Hematopoietic multipotent progenitor cell (in vitro differentiated cells): ENCODE results near the gene RCAN3. TPM values are rescaled to one million over a fixed set of nuclear protein-coding genes. Genes with fewer than 3 reads are reported as not detected.
A peak's percentile ranks its signal among the peaks of the same experiment; 100 is the strongest.
"Not testable (repeated sequence)": the region's sequence is repeated elsewhere in the genome, so short reads cannot be mapped to it uniquely, and the experiment has no call there.

Experiments
- DNase-seq, 3 donors: peaks; one replicate each; pipeline ENCODE4 v3.0.0-alpha.2; 2011 to 2015; ENCODE audit warnings: low read depth in 2 of 3, low spot score in 2 of 3
- total RNA-seq: library from RNA; depleted of rRNA; stranded (reverse); fragments of >200 nt; gene quantifications from one replicate; pipeline ENCODE4 v1.2.3, GENCODE V29; 2012

The RCAN3 gene
- total RNA-seq, 1 donor, result 11.6 TPM

DNA sequence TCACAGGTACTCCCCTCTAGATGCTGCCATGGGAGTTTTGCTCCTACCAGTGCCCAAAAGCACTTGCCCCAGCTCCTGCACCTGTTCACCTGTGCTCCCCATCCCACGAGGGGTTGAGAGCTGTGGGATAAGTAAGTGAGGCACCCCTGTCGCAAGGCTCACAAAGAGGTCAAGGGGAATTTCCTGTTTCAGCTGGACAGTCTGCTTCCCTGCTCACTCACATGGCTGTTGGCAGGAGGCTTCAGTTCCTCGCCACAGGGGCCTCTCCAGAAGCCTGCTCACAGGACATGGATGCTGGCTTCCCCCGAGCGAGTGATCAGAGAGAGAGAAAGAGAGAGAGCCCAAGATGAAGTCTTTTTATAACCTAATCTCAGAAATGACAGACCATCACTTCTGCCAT, 44.6 kb downstream of the RCAN3 start:
- DNase-seq, result no peak

DNA sequence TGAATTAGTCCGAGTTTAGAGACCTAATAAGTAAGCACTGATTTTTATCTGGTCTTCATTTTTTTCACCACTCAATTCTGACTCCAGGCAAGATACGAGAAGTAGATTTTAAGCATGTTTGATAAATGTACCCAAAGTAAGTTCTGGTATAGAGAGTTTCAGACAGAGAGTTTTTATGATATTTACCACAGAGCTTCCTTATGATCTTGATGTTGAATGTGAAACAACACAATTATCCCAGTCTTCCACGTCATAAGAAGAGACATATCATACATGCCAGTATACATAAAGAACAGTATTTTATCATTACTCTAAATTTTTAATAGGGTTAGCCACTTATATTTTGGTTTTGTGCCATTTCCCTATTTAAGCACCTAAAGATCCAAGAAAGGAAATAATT, 45.4 kb downstream of the RCAN3 start:
- no peak for DNase-seq

DNA sequence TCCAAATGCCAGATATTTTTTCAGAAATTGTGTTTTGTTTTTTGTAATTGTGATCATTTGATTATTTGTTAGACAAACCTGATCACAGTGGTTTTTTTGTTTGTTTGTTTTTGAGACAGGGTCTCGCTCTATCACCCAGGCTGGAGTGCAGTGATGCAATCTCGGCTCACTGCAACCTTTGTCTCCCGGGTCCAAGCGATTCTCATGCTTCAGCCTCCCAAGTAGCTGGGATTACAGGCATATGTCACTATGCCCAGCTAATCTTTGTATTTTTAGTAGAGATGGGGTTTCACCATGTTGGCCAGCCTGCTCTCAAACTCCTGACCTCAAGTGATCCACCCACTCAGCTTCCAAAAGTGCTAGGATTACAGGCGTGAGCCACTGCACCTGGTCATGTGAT, 46.6 kb downstream of the RCAN3 start:
- not testable (repeated sequence) for DNase-seq

DNA sequence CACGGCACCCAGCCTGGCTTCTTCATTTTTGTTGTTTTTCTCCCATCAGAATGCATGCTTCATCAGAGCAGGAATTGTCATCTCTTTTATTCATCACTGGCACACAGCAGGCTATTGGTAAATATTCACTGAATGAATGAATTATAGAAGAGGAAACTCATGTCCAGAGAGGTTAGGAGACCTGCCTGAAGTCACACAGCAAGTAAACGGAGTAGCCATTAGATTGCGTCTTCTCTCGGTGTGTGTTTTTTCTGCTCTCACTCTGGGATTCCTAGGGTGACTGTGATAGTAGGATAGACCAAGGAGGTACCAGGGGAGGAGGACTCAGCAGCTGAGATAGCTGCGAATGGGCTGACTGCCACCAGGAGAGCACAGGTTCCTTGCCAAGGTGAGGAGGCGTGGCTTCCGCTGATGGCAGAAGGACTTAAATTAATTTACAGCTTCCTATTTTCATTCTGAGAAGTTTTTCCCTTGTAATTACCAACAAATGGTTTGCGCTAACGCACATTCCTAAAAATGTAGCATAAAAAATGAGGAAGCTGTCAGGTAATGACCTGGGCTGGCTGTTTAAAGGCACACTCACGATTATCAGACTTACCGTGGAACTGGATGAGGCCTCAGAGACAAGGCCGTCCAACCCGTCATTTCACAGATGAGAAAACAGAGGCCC, 48.8 kb downstream of the RCAN3 start:
- peak in 1 of 3 donors; percentile 25 for DNase-seq

DNA sequence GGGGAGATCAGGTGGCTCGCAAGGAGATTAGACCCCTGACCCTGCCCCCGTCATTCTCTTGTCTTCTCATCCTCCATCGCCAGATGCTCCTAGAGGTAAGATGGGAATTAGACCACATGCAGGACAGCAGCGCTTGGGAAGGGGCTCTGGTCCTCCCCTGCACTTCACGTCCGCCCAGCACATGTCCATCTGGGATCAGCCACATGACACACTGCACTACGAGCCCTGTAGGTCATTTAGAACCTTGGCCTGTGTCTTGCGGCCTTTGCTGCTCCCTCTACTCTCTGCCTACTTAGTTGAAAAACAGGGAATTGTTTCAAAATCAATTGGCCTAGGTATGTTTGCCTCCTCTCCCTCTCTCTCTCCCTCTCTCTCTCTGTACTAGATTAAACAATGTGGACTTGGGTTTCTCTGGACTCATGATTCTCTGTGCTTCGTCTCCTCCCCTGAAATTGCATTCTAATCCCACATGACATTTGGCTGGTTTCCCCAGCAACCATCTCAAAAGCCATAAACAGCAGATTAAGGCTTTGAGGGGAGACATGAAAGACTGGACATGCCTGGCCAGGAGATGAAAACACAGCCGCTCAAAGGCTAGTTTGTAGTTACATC, 49.4 kb downstream of the RCAN3 start:
- no peak for DNase-seq

DNA sequence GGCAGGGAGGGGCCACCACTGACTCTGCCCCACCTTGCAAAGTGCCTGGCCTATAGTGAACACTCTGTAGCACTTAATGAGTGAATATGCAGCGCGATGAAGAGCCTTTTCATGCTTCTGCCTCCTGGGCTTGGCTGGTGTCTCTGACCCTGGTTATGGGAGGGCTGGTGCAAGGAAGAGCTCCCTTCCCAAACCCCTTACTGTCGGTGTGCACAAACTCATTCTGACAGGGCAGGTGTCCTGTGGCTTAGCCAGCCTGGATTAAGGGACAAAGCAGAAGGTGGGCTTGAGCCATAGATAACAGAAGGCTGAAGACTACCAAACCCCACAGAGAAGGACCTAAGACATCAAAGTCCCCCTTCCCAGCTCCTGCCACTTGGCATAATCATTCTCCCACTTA, 51.3 kb downstream of the RCAN3 start:
- no peak for DNase-seq

DNA sequence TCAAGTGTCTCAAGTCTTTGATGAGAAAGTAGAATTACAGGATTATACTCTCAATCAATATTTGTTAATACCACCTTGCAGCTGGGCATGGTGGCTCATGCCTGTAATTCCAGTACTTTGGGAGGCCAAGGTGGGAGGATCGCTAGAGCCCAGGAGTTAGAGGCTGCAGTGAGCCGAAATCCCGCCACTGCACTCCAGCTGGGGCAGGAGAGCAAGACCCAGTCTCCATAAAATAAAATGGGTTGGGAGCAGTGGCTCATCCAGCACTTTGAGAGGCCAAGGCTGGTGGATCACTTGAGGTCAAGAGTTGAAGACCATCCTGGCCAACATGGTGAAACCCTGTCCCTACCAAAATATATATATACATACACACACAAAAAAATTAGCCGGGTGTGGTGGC, 52.1 kb downstream of the RCAN3 start:
- no peak for DNase-seq

DNA sequence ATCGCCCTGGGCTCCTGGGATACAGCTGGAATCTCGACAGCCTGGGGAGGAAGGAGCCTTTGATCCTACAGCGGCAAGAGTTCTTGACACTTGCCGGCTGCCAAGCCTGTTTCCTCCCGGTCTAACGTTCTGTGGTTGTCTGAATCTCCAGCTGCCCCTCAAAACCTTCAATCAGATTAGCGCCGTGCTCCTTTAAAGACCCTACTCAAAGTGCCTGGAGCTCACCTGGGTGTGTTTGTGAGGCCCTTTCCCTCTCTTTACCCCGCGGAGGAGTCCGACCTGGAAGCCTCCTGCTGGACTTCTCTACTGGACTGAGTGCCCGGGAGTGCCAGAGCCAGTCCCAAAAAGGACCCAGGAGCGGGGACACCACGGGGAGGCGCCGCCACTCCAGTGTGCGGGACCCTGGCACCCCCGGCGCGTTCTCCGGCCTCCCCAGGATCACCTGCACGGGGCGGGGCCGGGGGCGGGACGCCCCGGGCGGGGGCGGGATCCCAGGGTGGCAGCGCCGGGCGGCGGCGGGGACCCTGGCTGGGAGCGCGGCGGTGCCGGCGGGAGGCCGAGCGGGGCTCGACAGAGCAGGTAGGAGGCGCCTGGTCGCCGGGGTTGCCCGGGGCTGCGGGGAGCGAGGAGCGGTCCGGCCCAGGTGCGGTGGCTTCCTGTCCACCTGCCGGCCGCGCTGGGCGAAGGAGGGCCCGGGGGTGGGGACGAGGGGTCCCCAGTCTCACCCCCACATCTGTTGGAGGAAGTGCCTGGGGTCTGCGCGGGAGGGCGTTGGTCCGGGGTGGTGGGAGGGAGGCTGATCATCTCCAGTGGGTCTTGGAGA, 53.2 kb downstream of the RCAN3 start, which contains the start of gene NCMAP:
Gene NCMAP, plus strand, starts transcription at position 497 of the 823 bp plus-strand sequence. CDS start 39,344 bp downstream, outside the sequence.
- DNase-seq, result peak in 1 of 3 donors; percentile 40

DNA sequence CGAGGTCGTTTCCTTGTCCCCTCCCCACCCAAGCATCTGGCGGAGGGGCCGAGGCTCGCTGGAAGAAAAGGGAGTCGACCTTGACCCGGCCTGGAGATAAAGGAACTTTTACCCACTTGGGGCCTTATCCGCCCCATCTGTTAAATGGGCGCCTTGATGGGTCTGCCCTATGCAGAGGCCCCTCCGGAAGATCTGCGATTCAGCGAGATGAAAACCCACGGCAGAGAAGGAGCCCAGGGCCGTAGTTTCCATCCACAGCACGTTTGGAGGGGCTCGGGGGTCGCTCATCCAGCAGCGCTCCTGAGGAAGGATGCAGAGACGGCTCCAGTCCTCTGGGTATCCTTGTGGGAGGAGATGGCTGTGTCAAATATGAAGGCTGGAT, 53.8 kb downstream of the RCAN3 start:
- DNase-seq, result no peak

DNA sequence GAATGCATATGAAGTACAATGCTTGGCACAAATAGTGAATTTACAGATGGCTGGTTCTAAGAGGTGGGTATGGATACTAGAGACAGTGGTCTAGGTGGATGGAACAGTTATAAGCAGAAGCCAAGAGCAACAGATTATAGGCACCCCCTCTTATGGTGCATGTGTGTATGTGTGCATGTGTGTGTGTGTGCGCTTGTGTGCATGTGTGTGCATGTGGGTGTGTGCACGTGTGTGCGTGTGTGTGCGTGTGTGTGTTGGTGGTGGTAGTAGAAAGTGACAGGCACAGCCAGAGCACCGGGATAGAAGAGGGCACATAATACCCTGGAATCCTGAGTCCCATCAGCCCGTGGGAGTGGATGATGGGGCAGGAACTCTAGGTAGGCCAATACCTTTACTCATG, 54.6 kb downstream of the RCAN3 start:
- DNase-seq, result no peak

DNA sequence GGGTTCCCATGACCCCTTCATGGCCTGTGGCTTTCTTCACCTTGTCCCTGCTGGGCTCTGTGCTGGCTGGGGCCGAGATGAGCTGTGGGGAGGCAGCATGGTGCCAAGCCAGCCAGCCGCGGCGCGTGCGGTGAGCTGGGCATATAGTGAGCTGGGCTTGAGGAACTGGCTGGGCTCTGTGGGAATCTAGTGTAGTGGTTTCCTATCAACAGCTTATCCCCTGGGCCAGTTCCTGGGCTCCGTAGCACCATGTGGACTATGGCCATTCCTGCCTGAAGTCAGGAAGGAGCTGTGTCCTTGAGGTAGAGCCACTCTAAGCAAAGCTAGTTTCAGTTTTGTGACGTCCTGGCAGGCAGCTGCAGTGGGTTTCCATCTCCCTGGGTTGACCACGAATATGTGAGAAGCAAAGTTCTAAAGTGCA, 55.1 kb downstream of the RCAN3 start:
- DNase-seq, result peak in 1 of 3 donors; percentile 19

DNA sequence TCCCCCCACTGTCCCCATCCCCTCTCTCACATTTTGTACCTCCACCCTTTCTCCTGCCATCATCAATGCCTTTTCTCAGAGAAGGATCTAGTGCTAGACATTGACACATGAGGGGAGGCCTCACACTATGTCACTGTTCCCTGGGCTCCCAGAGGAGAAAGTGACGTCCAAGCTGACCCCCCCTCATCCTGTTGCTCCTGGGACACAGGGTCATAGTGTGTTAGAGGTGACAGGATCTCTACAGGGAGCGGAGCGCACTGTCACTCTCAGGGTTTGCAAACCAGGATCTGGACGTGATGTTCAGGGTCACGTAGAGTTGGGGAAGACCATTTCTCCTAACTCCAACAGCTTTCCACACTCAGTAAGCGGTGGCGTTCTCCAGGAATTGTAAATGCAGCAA, 55.8 kb downstream of the RCAN3 start:
- no peak for DNase-seq

DNA sequence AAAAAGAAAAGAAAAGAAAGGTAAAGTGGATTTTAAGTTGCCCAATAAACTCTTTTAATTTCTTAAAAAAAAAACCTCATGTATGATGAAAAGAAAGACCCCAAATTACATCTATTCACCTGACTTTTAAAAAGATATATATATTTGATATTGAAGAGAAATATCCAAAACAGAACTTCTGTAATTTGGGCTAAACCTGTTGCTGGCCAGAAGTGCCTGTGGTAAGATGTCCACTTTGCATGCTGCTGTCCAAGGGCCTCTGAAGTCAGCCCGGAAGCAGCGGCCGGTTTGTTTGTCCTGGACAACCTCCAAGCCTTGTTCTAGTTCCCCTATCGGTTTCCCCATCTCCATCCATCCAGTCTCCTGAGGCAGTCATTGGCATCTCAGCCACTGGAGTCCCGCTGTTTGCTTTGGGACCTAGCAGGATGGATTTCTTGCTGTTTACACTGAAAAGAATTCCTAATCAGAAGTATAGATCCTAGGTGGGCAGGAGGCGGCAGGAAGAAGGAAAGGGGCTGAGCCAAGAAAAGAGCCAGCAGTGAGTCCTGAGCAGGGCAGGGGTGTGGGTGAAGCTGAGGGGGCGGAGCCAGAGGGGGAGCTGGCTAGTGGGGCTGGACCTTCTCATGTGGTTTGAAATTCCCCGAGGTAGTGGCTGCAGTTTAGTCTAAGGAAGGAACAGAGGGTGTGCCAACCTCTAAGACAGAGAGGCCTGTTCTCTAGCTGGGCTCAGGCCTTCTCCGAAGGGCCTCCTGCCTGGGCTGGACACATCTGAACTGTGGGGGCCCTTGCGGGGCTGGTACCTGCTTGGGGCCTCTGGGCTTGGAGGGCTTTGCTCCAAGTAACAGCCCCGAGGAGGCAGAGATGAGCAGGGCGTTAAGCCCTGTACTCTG, 56.5 kb downstream of the RCAN3 start:
- peak in 1 of 3 donors; percentile 39 for DNase-seq

DNA sequence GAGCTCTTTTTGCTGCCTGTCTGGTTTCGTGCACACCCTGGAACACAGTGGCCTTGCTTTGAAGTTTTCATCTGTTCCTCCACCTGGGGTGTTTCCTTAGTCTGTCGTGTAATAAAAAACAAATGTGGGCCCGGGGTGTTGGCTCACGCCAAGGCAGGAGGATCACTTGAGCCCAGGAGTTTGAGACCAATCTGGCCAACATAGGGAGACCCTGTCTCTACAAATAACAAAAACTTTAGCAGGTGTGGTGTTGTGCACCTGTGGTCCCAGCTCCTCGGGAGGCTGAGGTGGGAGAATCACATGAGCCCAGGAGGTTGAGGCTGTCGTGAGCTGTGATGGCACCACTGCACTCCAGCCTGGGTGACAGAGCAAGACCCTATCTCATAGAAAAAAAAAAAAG, 57.7 kb downstream of the RCAN3 start:
- no peak for DNase-seq

DNA sequence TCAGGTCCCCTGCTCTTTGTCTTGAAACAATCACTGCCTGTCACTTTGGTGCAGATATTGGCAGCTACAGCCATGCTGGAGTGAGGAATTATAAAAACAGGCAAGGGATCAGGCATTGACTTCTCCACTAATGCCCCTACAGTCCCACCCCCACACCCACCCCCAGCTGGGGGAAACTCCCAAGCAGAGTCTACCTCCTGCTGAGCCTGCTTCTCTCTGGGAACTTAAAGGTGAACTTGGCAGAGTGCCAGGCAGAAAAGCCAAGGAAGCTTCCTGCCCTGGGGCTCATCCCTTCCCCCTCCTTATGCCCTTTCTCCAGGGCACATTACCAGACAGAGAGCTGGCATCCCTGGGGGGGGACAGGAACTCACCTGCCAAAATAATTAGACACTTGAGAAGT, 60.0 kb downstream of the RCAN3 start:
- DNase-seq, result no peak

DNA sequence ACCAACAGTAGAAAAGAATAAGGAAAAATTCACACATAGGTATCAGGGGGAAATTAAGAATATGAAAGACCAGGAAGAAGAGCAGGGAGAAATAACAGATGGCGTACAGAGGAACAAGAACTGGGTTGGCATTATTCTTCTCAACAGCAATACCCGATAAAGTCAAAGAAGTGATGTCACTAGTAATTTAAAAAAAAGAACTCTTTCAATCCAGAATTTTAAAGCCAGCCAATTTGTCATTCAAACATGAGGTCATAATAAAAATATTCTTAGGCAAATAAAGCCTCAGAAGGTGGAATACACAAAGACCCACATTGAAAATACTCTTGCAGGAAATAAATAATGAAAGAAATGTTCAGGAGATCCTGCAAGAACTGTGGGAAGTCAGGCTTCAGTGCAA, 62.1 kb downstream of the RCAN3 start:
- DNase-seq, result no peak

DNA sequence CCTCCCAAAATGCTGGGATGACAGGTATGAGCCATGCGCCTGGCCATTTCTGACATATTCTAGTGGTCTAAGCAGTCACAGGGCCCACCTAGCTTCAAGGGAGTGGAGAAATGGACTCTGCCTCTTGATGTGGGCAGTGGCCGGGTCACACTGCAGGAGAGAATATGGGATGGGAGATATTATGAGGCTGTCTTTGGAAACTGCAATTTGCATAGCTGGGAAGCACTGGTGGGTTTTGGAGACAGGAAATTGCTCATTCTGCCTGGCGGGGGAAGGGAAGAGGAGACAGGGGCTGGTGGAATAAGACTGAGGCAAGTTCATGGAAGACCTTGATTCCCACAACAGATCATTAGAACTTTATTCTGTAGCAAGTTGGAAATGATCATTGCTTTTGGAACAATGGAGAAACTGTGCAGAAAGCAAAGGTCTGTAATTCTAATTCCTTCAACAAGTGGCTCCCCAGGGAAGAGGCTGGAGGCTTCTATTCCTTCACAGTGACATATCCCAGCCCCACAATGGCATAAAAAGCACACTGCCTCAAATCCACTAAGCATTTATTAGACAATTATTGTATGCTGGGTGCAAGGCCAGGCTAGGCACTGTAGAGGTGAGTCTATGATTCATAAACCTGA, 63.7 kb downstream of the RCAN3 start:
- DNase-seq, result no peak

DNA sequence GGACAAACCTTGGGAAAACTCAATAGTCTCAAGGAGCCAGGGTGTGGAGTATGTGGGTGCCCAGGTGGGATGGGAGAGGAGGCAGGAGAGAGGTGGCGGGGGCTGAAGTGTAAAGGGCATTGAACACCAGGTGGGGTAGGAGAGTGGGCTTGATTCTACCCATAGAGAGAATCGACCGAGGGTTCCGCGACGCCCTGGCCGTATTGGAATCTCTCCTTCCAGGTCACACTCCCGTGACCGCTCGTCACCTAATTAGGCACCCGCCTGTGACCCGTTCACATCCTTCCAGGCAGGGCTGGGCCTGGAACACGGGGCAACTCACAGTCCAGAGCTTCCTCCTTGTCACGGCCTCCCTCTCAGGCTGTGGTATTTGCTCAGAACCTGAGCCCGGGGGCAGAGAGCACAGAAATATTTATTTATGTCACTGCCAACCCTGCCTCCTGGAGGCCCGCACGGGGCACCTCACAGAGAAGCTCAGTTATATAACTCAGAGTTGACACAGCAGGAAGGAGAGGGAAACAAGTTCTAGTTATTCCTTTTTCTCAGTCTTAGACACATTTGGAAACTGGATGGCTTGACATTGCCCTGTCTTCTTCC, 65.3 kb downstream of the RCAN3 start:
- peak in 2 of 3 donors; percentile 71 to 80 for DNase-seq

DNA sequence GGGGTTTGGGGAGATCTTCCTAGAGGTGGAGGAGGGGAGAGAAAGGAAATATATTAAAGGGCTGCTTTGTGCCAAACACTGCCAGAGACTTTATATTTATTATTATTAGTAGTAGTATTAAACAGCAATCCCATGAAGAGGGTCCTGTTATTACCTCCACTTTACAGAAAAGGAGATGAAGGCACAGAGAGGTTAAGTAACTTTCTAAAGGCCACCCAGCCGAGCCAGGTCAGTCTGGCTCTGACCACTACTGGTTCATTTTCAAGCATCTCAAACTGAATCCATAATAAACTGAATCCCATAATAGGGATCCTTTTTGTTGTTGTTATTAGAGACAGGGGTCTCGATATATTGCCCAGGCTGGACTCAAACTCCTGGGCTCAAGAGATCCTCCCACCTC, 65.8 kb downstream of the RCAN3 start:
- no peak for DNase-seq
